Brain pericyte (primary cell): ENCODE measurements around the gene SEPTIN8.
"Not testable (repeated sequence)": the region's sequence is repeated elsewhere in the genome, so short reads cannot be mapped to it uniquely, and the experiment has no call there.

Experiments
- DNase-seq: peaks from one replicate; pipeline ENCODE4 v3.0.0-alpha.2; 2012; ENCODE audit warnings: low read depth, low spot score

Gene SEPTIN8

DNA sequence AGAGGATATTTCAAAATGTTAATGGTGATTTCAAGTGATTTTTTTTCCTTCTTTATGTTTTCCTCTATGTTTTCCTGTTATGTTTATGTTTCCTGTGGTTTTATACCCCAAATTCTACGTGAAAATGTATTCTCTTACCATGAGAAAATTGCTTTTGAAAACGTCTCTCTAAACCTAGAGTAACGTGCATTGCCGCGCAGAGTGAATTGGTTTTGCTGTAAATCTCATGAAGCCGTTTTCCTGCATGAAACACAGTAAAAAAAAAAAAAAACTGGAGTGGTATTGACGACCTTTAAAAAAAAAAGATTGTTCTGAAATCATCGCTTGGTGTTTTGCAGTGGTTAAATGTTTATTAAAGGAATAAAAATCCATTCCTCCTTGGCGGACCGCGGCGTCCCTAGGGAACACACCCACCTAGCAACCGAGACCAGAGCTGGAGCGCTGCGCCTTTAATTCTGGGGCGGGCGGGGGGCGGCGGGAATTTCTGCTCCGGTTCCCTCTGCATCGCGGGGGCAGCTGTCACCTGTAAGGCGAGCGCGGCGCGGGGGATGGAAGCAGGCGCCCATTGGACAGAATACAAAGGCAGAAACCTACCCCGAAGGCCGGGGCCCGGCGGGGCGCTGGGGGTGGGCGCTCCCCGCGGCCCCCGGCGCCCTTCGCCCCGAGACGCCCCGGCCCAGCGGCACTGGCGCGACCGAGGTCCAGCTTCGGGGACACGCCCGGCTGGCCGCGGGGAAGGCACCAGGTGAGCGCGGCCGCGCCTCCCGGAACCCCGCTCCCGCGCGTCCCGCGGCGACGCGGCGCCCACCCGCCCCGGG is 36.0 kb upstream of the SEPTIN8 start, which contains the start of gene SOWAHA:
SOWAHA (plus strand) TSS at position 522 of the 818 bp plus-strand sequence. CDS start 320 bp downstream, outside the sequence.
- no peak for DNase-seq

DNA sequence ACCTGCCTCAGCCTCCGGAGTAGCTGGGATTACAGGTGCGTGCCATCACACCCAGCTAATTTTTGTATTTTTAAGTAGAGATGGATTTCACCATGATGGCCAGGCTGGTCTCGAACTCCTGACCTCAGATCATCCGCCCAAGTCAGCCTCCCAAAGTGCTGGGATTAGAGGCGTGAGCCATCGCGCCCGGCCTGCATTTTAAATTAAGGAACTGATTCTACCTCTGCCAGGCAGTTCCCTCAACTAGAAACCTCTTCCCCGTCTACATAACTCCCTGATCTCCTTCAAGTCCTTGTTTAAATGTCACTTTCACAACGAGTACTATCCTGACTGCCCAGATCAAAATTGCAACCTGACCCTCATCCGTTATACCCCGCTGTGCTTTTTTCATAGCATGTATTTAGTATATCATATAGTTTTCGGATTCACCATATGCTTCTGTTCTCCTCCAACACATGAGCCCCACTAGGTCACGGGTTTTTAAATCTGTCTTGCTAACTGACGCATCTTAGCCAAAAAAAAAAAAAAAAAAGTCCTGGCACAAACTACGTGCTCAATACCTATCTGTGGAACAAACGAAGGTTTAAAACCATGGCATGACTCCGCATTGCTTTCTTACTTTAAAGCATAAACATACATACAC is 35.2 kb upstream of the SEPTIN8 start:
- DNase-seq = no peak

DNA sequence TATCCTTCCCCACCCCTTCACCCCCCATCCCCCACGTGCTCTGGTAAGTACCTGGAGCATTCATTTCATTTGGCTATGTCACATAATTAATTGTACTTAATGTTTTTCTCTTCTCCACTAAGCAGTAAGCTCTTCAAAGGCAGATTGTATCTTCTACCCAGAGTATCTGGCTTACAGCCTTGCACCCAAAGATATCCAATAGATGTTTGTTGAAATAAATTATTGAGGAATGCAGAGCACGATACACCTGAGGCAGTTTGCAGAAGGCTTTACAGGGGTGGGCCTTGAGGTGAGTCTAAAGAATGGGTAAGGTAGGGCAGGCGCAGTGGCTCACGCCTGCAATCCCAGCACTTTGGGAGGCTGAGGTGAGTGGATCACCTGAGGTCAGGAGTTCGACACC is 33.6 kb upstream of the SEPTIN8 start:
- no peak for DNase-seq

GRCh38 chr5:132808866-132809265 is 31.8 kb upstream of the SEPTIN8 start:
- DNase-seq = no peak

- no peak for DNase-seq
Observed at GRCh38 chr5:132808448-132808847, 31.4 kb upstream of the SEPTIN8 start.

- no peak for DNase-seq
Observed at GRCh38 chr5:132807163-132807838, 30.3 kb upstream of the SEPTIN8 start.

GRCh38 chr5:132806804-132807162 is 29.7 kb upstream of the SEPTIN8 start:
- DNase-seq = not testable (repeated sequence)

DNA sequence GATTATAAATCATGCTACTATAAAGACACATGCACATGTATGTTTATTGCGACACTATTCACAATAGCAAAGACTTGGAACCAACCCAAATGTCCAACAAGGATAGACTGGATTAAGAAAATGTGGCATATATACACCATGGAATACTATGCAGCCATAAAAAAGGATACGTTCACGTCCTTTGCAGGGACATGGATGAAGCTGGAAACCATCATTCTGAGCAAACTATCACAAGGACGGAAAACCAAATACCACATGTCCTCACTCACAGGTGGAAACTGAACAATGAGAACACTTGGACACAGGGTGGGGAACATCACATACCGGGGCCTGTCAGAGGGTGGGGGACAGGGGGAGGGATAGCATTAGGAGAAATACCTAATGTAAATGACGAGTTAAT is 28.8 kb upstream of the SEPTIN8 start:
- DNase-seq = not testable (repeated sequence)

GRCh38 chr5:132804219-132804618 is 27.2 kb upstream of the SEPTIN8 start:
- DNase-seq = not testable (repeated sequence)

DNA sequence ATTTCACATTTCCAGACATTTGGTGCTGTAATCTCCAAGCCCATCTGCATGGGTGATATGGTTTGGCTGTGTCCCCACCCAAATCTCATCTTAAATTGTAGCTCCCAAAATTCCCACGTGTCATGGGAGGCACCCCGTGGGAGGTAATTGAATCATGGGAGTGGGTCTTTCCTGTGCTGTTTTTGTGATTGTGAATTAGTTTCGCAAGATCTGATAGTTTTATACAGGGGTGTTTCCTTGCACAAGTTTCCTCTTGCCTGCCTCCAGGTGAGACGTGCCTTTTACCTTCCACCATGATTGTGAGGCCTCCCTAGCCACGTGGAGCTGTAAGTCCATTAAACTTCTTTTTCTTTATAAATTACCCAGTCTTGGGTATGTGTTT is 25.6 kb upstream of the SEPTIN8 start:
- DNase-seq = not testable (repeated sequence)

GRCh38 chr5:132802044-132802684 is 25.1 kb upstream of the SEPTIN8 start:
- no peak for DNase-seq

GRCh38 chr5:132800545-132800944 is 23.5 kb upstream of the SEPTIN8 start:
- no peak for DNase-seq

DNA sequence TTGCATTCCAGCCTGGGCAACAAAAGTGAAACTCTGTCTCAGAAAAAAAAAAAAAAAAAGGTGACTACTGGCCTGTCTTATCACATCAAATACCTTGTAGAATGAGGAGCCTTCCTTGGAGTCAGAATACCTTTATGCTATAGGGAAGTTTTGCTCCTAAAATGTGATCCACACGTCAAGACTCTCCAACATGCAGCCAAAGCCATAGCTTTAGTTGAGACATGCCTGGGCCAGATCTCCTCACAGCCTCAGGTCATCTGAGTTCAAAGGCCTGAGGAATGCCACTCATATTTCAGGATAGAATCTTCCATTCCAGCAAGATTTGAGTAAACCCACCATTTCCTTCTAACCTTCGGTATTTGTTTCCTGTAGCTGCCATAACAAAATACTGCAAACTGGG is 22.4 kb upstream of the SEPTIN8 start:
- DNase-seq = no peak

DNA sequence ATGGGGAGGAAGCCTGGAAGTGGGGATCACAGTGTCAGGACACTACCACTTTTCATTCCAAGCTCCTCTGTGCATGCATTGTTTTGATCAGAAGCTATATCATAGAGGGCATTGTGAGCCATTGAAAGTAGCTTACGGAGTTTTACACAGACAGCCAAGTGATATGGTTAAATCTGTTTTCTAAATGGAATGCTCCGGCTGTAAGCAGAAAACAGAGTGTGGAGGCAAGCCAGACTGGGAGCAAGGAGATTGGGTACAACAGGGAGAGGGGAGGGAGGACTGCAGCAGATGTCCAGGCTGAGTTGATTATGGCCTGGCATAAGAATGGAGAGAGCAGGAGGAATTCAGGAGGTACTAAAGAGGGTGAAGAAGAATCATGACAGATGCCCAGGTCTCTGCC is 20.6 kb upstream of the SEPTIN8 start:
- no peak for DNase-seq

DNA sequence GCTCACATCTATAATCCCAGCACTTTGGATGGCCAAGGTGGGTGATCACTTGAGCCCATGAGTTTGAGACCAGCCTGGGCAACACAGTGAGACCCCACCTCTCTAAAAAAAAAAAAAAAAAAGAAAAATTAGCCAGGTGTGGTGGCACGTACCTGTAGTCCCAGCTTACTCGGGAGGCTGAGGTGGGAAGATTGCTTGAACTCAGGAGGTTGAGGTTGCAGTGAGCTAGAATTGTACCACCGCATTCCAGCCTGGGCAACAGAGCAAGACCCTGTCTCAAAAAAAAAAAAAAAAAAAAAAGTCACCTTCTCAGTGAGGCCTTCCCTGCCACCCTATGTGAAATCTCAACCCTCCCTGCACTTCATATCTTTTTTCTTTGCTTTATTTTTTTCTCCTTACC is 14.0 kb upstream of the SEPTIN8 start:
- no peak for DNase-seq

DNA sequence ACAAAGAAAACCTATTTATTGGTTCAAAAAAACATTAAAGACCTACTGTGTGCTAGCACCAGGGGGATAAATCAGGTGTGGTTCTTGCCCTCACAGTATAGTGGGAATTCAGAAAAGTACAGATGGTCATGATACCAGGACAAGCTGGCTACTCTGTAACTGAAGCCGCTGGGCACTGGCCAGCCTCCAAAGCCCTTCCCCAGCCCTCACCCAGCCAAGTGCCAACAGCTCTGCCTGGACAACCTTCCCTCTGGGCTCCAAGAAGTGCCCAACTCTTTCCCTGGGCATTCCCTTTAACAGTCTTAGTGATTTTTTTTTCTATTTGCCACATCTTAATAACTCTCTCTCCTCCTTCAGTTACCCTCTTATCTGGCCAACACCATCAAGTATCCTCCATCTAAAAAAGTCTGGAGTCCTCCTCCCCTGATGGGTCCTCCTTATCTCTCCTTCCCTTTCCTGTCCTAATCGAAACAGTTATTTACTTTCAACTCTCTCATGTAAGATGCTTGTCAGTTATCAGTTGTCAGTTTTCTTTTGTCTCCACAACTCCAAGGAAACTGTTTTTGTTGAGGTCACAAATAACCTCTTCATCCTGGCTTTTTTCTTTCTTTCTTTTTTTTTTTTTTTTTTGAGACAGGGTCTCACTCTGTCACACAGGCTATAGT is 13.3 kb upstream of the SEPTIN8 start:
- no peak for DNase-seq

GRCh38 chr5:132788990-132789886 is 12.2 kb upstream of the SEPTIN8 start:
- DNase-seq = no peak

DNA sequence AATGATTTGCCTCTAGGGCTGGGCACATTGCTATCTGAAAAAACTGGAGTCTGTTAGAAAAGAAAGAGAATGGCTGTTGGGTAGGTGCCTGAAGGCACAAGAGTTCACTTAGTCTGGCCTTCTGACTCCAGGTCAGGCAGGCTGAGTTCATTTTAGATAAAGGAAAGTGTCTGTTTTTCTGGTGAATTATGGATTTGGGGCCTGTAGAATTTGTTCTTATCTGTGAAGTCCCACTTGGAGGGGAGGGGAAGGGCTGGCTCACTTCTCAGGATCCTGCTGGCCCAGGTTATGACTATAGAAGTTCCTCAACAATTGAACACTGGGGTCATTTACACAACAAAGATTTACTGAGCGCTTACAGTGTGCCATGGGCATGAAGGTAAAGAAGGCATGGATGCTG is 11.5 kb upstream of the SEPTIN8 start:
- DNase-seq = no peak

- no peak for DNase-seq
Observed at GRCh38 chr5:132787076-132787475, 10.0 kb upstream of the SEPTIN8 start.

- no peak for DNase-seq
Observed at GRCh38 chr5:132785864-132786263, 8.8 kb upstream of the SEPTIN8 start.

DNA sequence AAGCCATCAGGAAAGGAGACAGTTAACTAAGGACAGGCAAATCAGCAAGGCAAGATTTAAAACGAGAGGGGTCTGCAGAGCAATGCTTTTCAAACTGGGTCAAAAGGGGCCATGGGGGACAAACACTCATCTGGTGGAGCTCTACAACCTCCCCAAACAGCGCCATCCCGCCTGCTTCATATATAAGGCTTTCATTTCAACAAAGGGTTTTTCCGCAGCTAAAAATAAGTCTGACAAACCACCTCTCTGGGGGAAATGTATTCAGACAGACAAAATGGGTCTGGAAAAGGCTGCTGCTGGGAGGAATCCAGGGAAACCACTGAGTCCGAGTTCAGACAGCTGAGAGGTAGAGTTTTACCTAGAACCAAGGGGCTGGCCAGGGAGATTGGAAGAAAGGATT is 8.3 kb upstream of the SEPTIN8 start:
- DNase-seq = no peak
